Activated naive CD8-positive, alpha-beta T cell treated with anti-CD3 and anti-CD28 coated beads for 36 hours (primary cell): ENCODE data around the gene SCRT2. TPM values are rescaled to one million over a fixed set of nuclear protein-coding genes. Genes with fewer than 3 reads are reported as not detected.

Source experiments
- DNase-seq: peaks from one replicate; pipeline ENCODE4 v3.0.0; 2021
- H3K27ac Mint-ChIP-seq: one replicate; pipeline ENCODE4 v1.8.0; 2022; ENCODE audit warnings: mild to moderate bottlenecking, moderate library complexity, mixed read lengths
- H3K27me3 Mint-ChIP-seq: one replicate; pipeline ENCODE4 v1.8.0; 2022; ENCODE audit warnings: mild to moderate bottlenecking, mixed read lengths
- H3K36me3 Mint-ChIP-seq: one replicate; pipeline ENCODE4 v1.8.0; 2021; ENCODE audit warnings: mild to moderate bottlenecking, mixed read lengths
- H3K4me1 Mint-ChIP-seq: one replicate; pipeline ENCODE4 v1.8.0; 2021; ENCODE audit warnings: mixed read lengths
- H3K4me3 Mint-ChIP-seq: one replicate; pipeline ENCODE4 v1.8.0; 2022; ENCODE audit warnings: mild to moderate bottlenecking, moderate library complexity, mixed read lengths
- H3K9me3 Mint-ChIP-seq: one replicate; pipeline ENCODE4 v1.8.0; 2022; ENCODE audit warnings: mixed read lengths
- total RNA-seq, 2 experiments: library from RNA; stranded (reverse); gene quantifications; one replicate each; pipeline ENCODE4 v1.2.3, GENCODE V29; 2021

The SCRT2 gene
- total RNA-seq, 2 experiments from 2014 or later = not detected

GRCh38 chr20:623021-623420 is 52.6 kb downstream of the SCRT2 start:
- no peak for DNase-seq
- Mint-ChIP-seq H3K27me3 (peaks cover 37% of the 10 kb centered on the region), H3K27ac (no peak overlapping the region), H3K36me3 (no peaks in the 10 kb centered on the region), H3K4me1 (no peaks in the 10 kb centered on the region), H3K9me3 (peaks cover 1% of the 10 kb centered on the region), H3K4me3 (no peak overlapping the region)

DNA sequence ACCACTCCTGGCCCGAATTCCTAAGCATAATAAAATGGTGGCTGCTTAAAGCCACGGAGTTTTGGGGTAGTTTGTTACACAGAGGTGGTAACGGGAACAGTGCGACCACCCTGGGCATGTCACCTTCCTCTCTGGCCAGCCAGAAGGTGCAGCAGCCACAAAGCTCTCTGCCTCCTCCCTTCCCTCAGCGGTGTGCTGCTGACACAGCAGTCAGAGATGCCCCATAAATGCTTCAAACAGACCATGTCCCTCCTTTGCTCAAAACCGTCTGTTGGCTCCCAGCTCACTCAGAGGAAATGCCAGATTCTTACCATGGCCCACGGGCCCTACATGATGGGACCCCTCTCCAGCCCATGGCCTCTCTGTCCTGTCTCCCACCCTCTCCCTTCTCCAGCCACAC is 53.4 kb downstream of the SCRT2 start:
- H3K9me3 Mint-ChIP-seq = peaks cover 5% of the 10 kb centered on the region
- DNase-seq = no peak
- H3K27ac Mint-ChIP-seq = no peak overlapping the region
- peaks cover 1% of the 10 kb centered on the region for H3K36me3 Mint-ChIP-seq
- H3K4me3 Mint-ChIP-seq = no peak overlapping the region
- peaks cover 44% of the 10 kb centered on the region for H3K27me3 Mint-ChIP-seq
- H3K4me1 Mint-ChIP-seq = no peaks in the 10 kb centered on the region

DNA sequence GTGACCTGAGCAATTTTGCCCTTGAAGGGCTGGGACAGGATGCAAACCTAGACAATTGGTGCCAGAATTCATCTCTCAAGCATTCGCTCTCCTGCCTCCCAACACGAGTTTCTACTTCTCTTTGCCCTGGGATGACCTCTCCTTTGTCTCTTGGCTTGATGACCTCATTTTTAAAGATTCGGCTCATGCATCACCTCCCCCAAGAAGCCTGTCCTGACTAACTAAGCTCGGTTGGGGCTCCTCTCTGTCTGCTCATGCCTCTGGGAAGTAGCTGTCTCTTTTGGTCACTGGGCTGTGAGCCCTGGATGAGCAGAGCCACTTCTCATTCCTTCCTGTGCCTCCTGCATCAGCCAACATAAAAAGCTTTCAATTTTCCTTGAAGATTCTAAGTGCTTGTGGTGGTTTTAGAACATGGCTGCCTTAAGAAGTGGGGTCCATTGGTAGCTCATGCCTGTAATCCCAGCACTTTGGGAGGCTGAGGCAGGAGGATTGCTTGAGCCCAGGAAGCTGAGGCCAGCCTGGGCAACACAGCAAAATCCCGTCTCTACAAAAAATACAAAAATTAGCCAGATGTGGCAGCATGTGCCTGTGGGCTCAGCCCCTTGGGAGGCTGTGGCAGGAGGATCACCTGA is 54.4 kb downstream of the SCRT2 start:
- Mint-ChIP-seq H3K4me3 (no peak overlapping the region), H3K27me3 (peaks cover 46% of the 10 kb centered on the region), H3K4me1 (no peaks in the 10 kb centered on the region), H3K9me3 (peaks cover 5% of the 10 kb centered on the region), H3K27ac (no peak overlapping the region), H3K36me3 (peaks cover 1% of the 10 kb centered on the region)
- no peak for DNase-seq

GRCh38 chr20:620246-620645 is 55.4 kb downstream of the SCRT2 start:
- no peak for DNase-seq
- H3K4me3 Mint-ChIP-seq = no peak overlapping the region
- no peak overlapping the region for H3K27ac Mint-ChIP-seq
- peaks cover 5% of the 10 kb centered on the region for H3K9me3 Mint-ChIP-seq
- peaks cover 51% of the 10 kb centered on the region for H3K27me3 Mint-ChIP-seq
- H3K4me1 Mint-ChIP-seq = no peaks in the 10 kb centered on the region
- H3K36me3 Mint-ChIP-seq = peaks cover 1% of the 10 kb centered on the region

GRCh38 chr20:618980-619379 is 56.6 kb downstream of the SCRT2 start:
- H3K9me3 Mint-ChIP-seq = peaks cover 5% of the 10 kb centered on the region
- H3K4me1 Mint-ChIP-seq = no peaks in the 10 kb centered on the region
- no peak overlapping the region for H3K4me3 Mint-ChIP-seq
- no peak overlapping the region for H3K27ac Mint-ChIP-seq
- DNase-seq = no peak
- peaks cover 1% of the 10 kb centered on the region for H3K36me3 Mint-ChIP-seq
- peaks cover 53% of the 10 kb centered on the region for H3K27me3 Mint-ChIP-seq

DNA sequence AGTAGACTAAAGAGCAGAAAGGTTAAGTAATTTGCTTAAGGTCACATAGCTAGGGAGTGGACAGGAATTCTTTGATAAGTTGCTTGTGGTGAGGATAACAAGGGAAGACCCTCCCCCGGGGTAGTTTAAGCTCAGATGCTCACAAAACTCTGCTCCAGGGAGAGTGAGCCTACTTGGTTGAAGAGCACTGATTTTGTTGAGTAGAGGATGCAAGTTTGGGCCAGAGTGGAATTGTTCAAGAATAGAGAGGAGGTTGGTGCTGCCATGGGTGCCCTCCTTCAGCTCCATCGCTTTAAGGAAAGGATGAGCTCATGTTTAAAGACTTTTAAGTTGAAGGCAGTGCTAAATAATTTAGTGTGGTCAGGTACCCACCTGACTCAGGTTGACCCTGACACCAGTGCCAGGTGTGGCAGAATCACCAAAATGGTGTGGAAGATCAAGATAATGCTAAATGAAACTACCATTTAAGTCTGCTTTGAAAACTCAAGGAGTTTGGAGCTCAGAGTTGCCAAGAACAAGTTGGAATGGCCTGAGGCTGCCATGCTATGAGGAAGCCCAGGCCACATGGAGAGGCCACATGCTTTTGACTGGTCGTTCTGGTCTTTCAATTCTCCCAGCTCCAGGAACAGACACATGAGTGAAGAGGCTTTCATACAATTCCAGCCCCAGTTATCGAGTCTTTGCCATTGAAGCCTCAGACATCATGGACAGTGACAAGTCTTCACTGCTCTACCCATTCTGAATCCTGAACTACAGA is 57.5 kb downstream of the SCRT2 start:
- peaks cover 5% of the 10 kb centered on the region for H3K9me3 Mint-ChIP-seq
- DNase-seq = no peak
- H3K27ac Mint-ChIP-seq = no peak overlapping the region
- no peak overlapping the region for H3K4me3 Mint-ChIP-seq
- H3K36me3 Mint-ChIP-seq = peaks cover 1% of the 10 kb centered on the region
- no peaks in the 10 kb centered on the region for H3K4me1 Mint-ChIP-seq
- H3K27me3 Mint-ChIP-seq = peaks cover 56% of the 10 kb centered on the region

- Mint-ChIP-seq H3K36me3 (peaks cover 1% of the 10 kb centered on the region), H3K4me1 (peaks cover 8% of the 10 kb centered on the region), H3K27ac (no peak overlapping the region), H3K4me3 (no peak overlapping the region), H3K27me3 (peaks cover 67% of the 10 kb centered on the region), H3K9me3 (peaks cover 5% of the 10 kb centered on the region)
- no peak for DNase-seq
Observed at GRCh38 chr20:615514-615913, 60.1 kb downstream of the SCRT2 start.

DNA sequence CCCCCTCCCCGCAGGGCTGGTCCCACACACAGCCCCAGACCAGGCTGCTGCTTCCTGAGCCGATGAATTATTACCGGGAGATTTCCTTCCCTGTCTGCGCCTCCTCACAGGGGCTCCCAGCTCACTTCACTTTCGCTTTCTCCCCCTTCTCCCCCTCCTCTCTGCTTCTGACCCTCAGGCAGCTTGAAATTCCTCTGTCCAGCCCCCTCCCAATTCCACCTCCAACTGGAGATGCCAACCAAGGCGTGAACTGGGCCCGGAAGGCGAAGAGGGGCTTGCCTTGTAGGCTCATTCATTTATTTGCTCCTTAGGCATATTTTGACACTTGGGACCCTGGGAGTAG is 63.8 kb downstream of the SCRT2 start:
- H3K9me3 Mint-ChIP-seq = no peaks in the 10 kb centered on the region
- H3K27ac Mint-ChIP-seq = no peak overlapping the region
- no peaks in the 10 kb centered on the region for H3K36me3 Mint-ChIP-seq
- no peak for DNase-seq
- H3K27me3 Mint-ChIP-seq = peaks cover 65% of the 10 kb centered on the region
- no peak overlapping the region for H3K4me3 Mint-ChIP-seq
- peaks cover 9% of the 10 kb centered on the region for H3K4me1 Mint-ChIP-seq

Other genes with a start within 250 kb of the SCRT2 start
- 10 to 100 TPM; 18.4 to 18.6 TPM for gene TBC1D20, start 213.3 kb downstream of the SCRT2 start, total RNA-seq
- gene CSNK2A1, start 132.0 kb downstream of the SCRT2 start, total RNA-seq = 100 to 1,000 TPM; 180 to 202 TPM
- gene TCF15, start 65.5 kb downstream of the SCRT2 start, total RNA-seq = under 1 TPM; 0.14 to 0.23 TPM
- gene SRXN1, start 22.6 kb downstream of the SCRT2 start, total RNA-seq = 10 to 100 TPM; 17.0 to 18.1 TPM
- under 1 TPM; 0.08 to 0.25 TPM for gene SLC52A3, start 92.7 kb upstream of the SCRT2 start, total RNA-seq
- 10 to 100 TPM; 21.3 to 21.4 TPM for gene FAM110A, start 157.9 kb upstream of the SCRT2 start, total RNA-seq
- not detected for gene ANGPT4, start 240.5 kb upstream of the SCRT2 start, total RNA-seq